H1 (cell line): Measurements from ENCODE around the gene QSER1. TPM values are rescaled to one million over a fixed set of nuclear protein-coding genes. Genes with fewer than 3 reads are reported as not detected.

Source experiments
- CTCF ChIA-PET: fragments of 300-600 bp; sonication (Branson Sonifier 250); formaldehyde crosslinking; loops from one replicate; lab custom pipeline; 2021; ENCODE audit not compliant: partially characterized antibody; lab: Charles Lee
- POLR2A ChIA-PET: fragments of 300-600 bp; sonication (Branson Sonifier 250); formaldehyde crosslinking; loops from one replicate; lab custom pipeline; 2021; ENCODE audit warnings: inconsistent platforms; ENCODE audit not compliant: partially characterized antibody; lab: Charles Lee
- DNase-seq, 2 experiments: peaks; one replicate each; pipeline versions ENCODE4 v3.0.0 to v3.0.0-alpha.2; 2010 to 2022; ENCODE audit warnings: low spot score in 2 of 2, low read depth in 1 of 2, mixed read lengths in 1 of 2
- FAIRE-seq: peaks from 2 replicates; lab custom pipeline; 2011; peaks lifted over from hg19 to GRCh38; lab: Jason Lieb, UNC
- H2AFZ ChIP-seq: 2 replicates; pipeline ENCODE4 v1.8.1; 2012; ENCODE audit warnings: low read length, inconsistent platforms
- H2AK5ac ChIP-seq: 2 replicates; pipeline ENCODE4 v1.6.1; 2013; ENCODE audit warnings: low read depth, low read length
- H2BK120ac ChIP-seq: replicated peaks from 2 replicates; pipeline ENCODE3; 2013; ENCODE audit warnings: low read depth, low read length, inconsistent platforms
- H2BK12ac ChIP-seq: 2 replicates; pipeline ENCODE4 v1.6.1; 2013; ENCODE audit warnings: low read depth, low read length
- H2BK15ac ChIP-seq: 2 replicates; pipeline ENCODE4 v1.6.1; 2013; ENCODE audit warnings: low read length
- H2BK20ac ChIP-seq: 2 replicates; pipeline ENCODE4 v1.6.1; 2013; ENCODE audit warnings: low read length
- H2BK5ac ChIP-seq: 2 replicates; pipeline ENCODE4 v1.6.1; 2013; ENCODE audit warnings: low read depth, low read length
- H3K14ac ChIP-seq: 2 replicates; pipeline ENCODE4 v1.6.1; 2013; ENCODE audit warnings: inconsistent platforms; ENCODE audit not compliant: insufficient read length
- H3K18ac ChIP-seq: 2 replicates; pipeline ENCODE4 v1.6.1; 2013; ENCODE audit warnings: low read length; ENCODE audit errors: extremely low read depth
- H3K23ac ChIP-seq: 2 replicates; pipeline ENCODE4 v1.6.1; 2013; ENCODE audit warnings: inconsistent platforms; ENCODE audit not compliant: insufficient read length
- H3K23me2 ChIP-seq: 2 replicates; pipeline ENCODE4 v1.6.1; 2013; ENCODE audit warnings: low read depth, low read length
- H3K27ac ChIP-seq: 2 replicates; pipeline ENCODE4 v1.6.1; 2011; ENCODE audit warnings: low read depth, low read length, inconsistent platforms
- H3K27me3 ChIP-seq, 4 experiments: replicated peaks in 1 of 4; 1 replicate in 1 of 4; 2 replicates in 3 of 4; pipeline versions ENCODE4 v1.6.1 to v1.8.1; 2011 to 2013; ENCODE audit warnings: low read length in 3 of 4, mild to moderate bottlenecking in 3 of 4, inconsistent platforms in 2 of 4, mixed read lengths in 2 of 4, moderate library complexity in 1 of 4; ENCODE audit not compliant: control insufficient read depth in 3 of 4, insufficient read depth in 3 of 4; ENCODE audit errors: extremely low read depth in 1 of 4
- H3K36me3 ChIP-seq, 4 experiments: 2 replicates each; pipeline versions ENCODE4 v1.6.1 to v1.8.1; 2011 to 2013; ENCODE audit warnings: mild to moderate bottlenecking in 4 of 4, low read length in 3 of 4, moderate library complexity in 2 of 4, control low read depth in 1 of 4, inconsistent platforms in 1 of 4; ENCODE audit not compliant: insufficient read depth in 4 of 4, control insufficient read depth in 2 of 4
- H3K4ac ChIP-seq: replicated peaks from 2 replicates; pipeline ENCODE3; 2013; ENCODE audit warnings: low read length, low read depth, mixed read lengths, inconsistent platforms; ENCODE audit not compliant: insufficient read length
- H3K4me1 ChIP-seq, 4 experiments: replicated peaks in 1 of 4; 1 replicate in 1 of 4; 2 replicates in 3 of 4; pipeline versions ENCODE4 v1.6.1 to v1.8.1; 2011 to 2013; ENCODE audit warnings: low read length in 3 of 4, inconsistent platforms in 2 of 4, mixed read lengths in 1 of 4; ENCODE audit not compliant: insufficient read depth in 4 of 4, control insufficient read depth in 3 of 4
- H3K4me2 ChIP-seq, 2 experiments: 2 replicates each; pipeline versions ENCODE4 v1.6.1 to v1.8.1; 2011 to 2013; ENCODE audit warnings: low read depth in 2 of 2, low read length in 2 of 2, control low read depth in 1 of 2, inconsistent platforms in 1 of 2, mild to moderate bottlenecking in 1 of 2; ENCODE audit not compliant: insufficient read depth in 1 of 2
- H3K4me3 ChIP-seq, 4 experiments: fragments of 200-600, 300-600 bp in 1 of 4; sonication (generic), shearing (Covaris generic), sonication (Bioruptor Twin) in 1 of 4; 2 replicates each; pipeline versions ENCODE4 v1.5.1 to v1.8.1; 2011 to 2016; ENCODE audit warnings: low read length in 4 of 4, low read depth in 3 of 4, control low read depth in 2 of 4, inconsistent platforms in 2 of 4, mild to moderate bottlenecking in 2 of 4, mixed read lengths in 1 of 4, moderate library complexity in 1 of 4; ENCODE audit not compliant: insufficient read depth in 2 of 4; ENCODE audit errors: extremely low read depth in 1 of 4
- H3K56ac ChIP-seq: replicated peaks from 2 replicates; pipeline ENCODE3; 2013; ENCODE audit warnings: low read depth, mild to moderate bottlenecking, mixed read lengths, low read length, inconsistent platforms; ENCODE audit not compliant: insufficient read length
- H3K79me1 ChIP-seq: 2 replicates; pipeline ENCODE4 v1.6.1; 2013; ENCODE audit warnings: low read depth, low read length, control low read depth
- H3K79me2 ChIP-seq, 2 experiments: 2 replicates each; pipeline versions ENCODE4 v1.6.1 to v1.8.1; 2012 to 2013; ENCODE audit warnings: low read length in 2 of 2, mild to moderate bottlenecking in 2 of 2, inconsistent platforms in 1 of 2; ENCODE audit not compliant: insufficient read depth in 2 of 2, control insufficient read depth in 1 of 2
- H3K9ac ChIP-seq, 4 experiments: replicated peaks in 1 of 4; 1 replicate in 1 of 4; 2 replicates in 3 of 4; pipeline versions ENCODE4 v1.6.1 to v1.8.1; 2011 to 2013; ENCODE audit warnings: low read depth in 3 of 4, low read length in 3 of 4, control low read depth in 2 of 4, mild to moderate bottlenecking in 2 of 4, moderate library complexity in 2 of 4, inconsistent platforms in 1 of 4; ENCODE audit errors: extremely low read depth in 1 of 4
- H3K9me3 ChIP-seq, 2 experiments: 2 replicates each; pipeline versions ENCODE4 v1.6.1 to v1.8.1; 2012 to 2013; ENCODE audit warnings: mild to moderate bottlenecking in 2 of 2, moderate library complexity in 2 of 2, control low read depth in 1 of 2, inconsistent platforms in 1 of 2, low read depth in 1 of 2, low read length in 1 of 2, mixed read lengths in 1 of 2; ENCODE audit not compliant: insufficient read depth in 2 of 2
- H4K20me1 ChIP-seq, 2 experiments: replicated peaks in 1 of 2; 2 replicates each; pipeline versions ENCODE3 to v1.8.1; 2011 to 2013; ENCODE audit warnings: inconsistent platforms in 2 of 2, low read length in 2 of 2, mild to moderate bottlenecking in 1 of 2; ENCODE audit not compliant: insufficient read depth in 2 of 2, control insufficient read depth in 1 of 2
- H4K5ac ChIP-seq: 2 replicates; pipeline ENCODE4 v1.6.1; 2013; ENCODE audit warnings: low read length, low read depth, mixed read lengths, inconsistent platforms; ENCODE audit not compliant: insufficient read length
- H4K8ac ChIP-seq: 2 replicates; pipeline ENCODE4 v1.8.0; 2013; ENCODE audit warnings: mild to moderate bottlenecking, moderate library complexity, low read length, inconsistent platforms; ENCODE audit not compliant: insufficient read depth; ENCODE audit errors: extremely low read depth
- H4K91ac ChIP-seq: replicated peaks from 2 replicates; pipeline ENCODE3; 2013; ENCODE audit warnings: low read length, mixed read lengths, inconsistent platforms; ENCODE audit not compliant: insufficient read length
- ASH2L ChIP-seq: fragments of 200-600, 300-600 bp; sonication (generic); IDR thresholded peaks from one replicate; pipeline ENCODE4 v1.7.1; 2017; ENCODE audit warnings: low read length
- ATF2 ChIP-seq: IDR thresholded peaks from 2 replicates; pipeline ENCODE4 v1.6.1; 2012; ENCODE audit warnings: low read length, inconsistent platforms
- CBX8 ChIP-seq: fragments of 300-800, 300-1000 bp; sonication (generic); IDR thresholded peaks from 2 replicates; pipeline ENCODE4 v1.7.1; 2016; ENCODE audit warnings: low read depth, low read length, borderline replicate concordance
- CTBP2 ChIP-seq: IDR thresholded peaks from 2 replicates; pipeline ENCODE4 v1.7.0; 2011; ENCODE audit warnings: borderline replicate concordance, mild to moderate bottlenecking, moderate library complexity, mixed read lengths, low read length; ENCODE audit not compliant: insufficient read depth, insufficient read length
- CTCF ChIP-seq, 3 experiments: IDR thresholded peaks; 1 replicate in 2 of 3; 2 replicates in 1 of 3; pipeline versions ENCODE4 v1.5.1 to v1.6.1; 2011; ENCODE audit warnings: low read length in 3 of 3, mild to moderate bottlenecking in 3 of 3, inconsistent platforms in 2 of 3, low read depth in 1 of 3, moderate library complexity in 1 of 3; ENCODE audit not compliant: insufficient read depth in 1 of 3; ENCODE audit errors: control extremely low read depth in 1 of 3
- RAD21 ChIP-seq, 2 experiments: IDR thresholded peaks in 1 of 2; conservative IDR thresholded peaks in 1 of 2; 2 replicates each; pipeline ENCODE4 v1.6.1; 2011; ENCODE audit warnings: low read depth in 2 of 2, low read length in 2 of 2, improper control_type of control experiment in 1 of 2, inconsistent platforms in 1 of 2, mild to moderate bottlenecking in 1 of 2, moderate library complexity in 1 of 2
- SIN3A ChIP-seq, 2 experiments: IDR thresholded peaks in 1 of 2; conservative IDR thresholded peaks in 1 of 2; 2 replicates each; pipeline ENCODE4 v1.6.1; 2011 to 2012; ENCODE audit warnings: low read length in 2 of 2, improper control_type of control experiment in 1 of 2, low read depth in 1 of 2, mild to moderate bottlenecking in 1 of 2
- SP4 ChIP-seq: IDR thresholded peaks from 2 replicates; pipeline ENCODE4 v1.6.1; 2012; ENCODE audit warnings: low read length, inconsistent platforms
- SRF ChIP-seq: IDR thresholded peaks from 2 replicates; pipeline ENCODE4 v1.6.1; 2011; ENCODE audit warnings: mild to moderate bottlenecking, low read depth, low read length, moderate library complexity
- TAF1 ChIP-seq: IDR thresholded peaks from 2 replicates; pipeline ENCODE4 v1.6.1; 2011; ENCODE audit warnings: mild to moderate bottlenecking, low read depth, low read length
- polyA plus RNA-seq, 7 experiments: library from polyadenylated mRNA; depleted of rRNA in 3 of 7; stranded (reverse) in 5 of 7; unstranded in 2 of 7; fragments of >200 nt in 5 of 7; fragments of 200-250 nt in 2 of 7; gene quantifications; 1 replicate in 5 of 7; 2 replicates in 1 of 7; 4 replicates in 1 of 7; pipeline versions ENCODE4 v1.2.1 to v1.2.3, GENCODE V29; 2011 to 2013; ENCODE audit warnings: missing spikeins in 2 of 7, mixed read lengths in 2 of 7
- total RNA-seq: library from RNA; stranded (reverse); fragmentation: NEBNext Ultra II Directional; extraction: Animal tissue kit (Norgen Biotek cat#: 25700); gene quantifications from 2 replicates; pipeline ENCODE4 v1.2.1, GENCODE V29; 2021

QSER1 gene
- total and polyA plus RNA-seq, 2 of the 8 experiments (the other 6 are each of a cell fraction or from before 2014, with no cell fraction given), result 29.3 to 117 TPM

GRCh38 chr11:33006010-33006409, 113.4 kb downstream of the QSER1 start:
- Histone ChIP-seq H4K8ac (no peak overlapping the region), H3K23me2 (no peaks in the 10 kb centered on the region; the same call in 1 of the 2 replicates), H4K20me1 (no peaks in the 10 kb centered on the region), H3K79me2 (no peaks in the 10 kb centered on the region), H3K27me3 (no peaks in the 10 kb centered on the region), H2BK20ac (no peak overlapping the region), H3K14ac (no peak overlapping the region), H2AK5ac (no peak overlapping the region), H4K91ac (no peak overlapping the region), H3K56ac (no peak overlapping the region), H2BK5ac (no peak overlapping the region), H3K23ac (no peak overlapping the region), H3K9ac (no peak overlapping the region), H3K4ac (no peak overlapping the region), H3K18ac (no peak overlapping the region), H2AFZ (no peak overlapping the region), H3K79me1 (no peaks in the 10 kb centered on the region), H2BK15ac (no peak overlapping the region), H3K9me3 (no peaks in the 10 kb centered on the region), H4K5ac (no peak overlapping the region), H3K4me1 (no peaks in the 10 kb centered on the region; a peak in 1 of 7 replicates), H3K4me3 (no peak overlapping the region), H3K27ac (no peak overlapping the region), H2BK120ac (no peak overlapping the region), H2BK12ac (no peak overlapping the region), H3K36me3 (no peaks in the 10 kb centered on the region), H3K4me2 (no peak overlapping the region)
- ChIA-PET CTCF (interaction anchor here (1.2 kb wide), 1 partner anchor 22 kb away, joined by 3 read pairs; no protein-coding TSS in a partner anchor), POLR2A (no interaction called here)
- no peak for FAIRE-seq
- no peak for DNase-seq
- TF ChIP-seq SRF (no peak), SP4 (no peak), CBX8 (no peak), RAD21 (IDR thresholded peaks at IDR 0.05 in 1 of 2, conservative IDR thresholded peaks at IDR 0.05 in 1 of 2; ENCODE audit: low read depth in 2 of 2, low read length in 2 of 2) (no peak), TAF1 (no peak), ASH2L (no peak), SIN3A (conservative IDR thresholded peaks at IDR 0.05 in 1 of 2, IDR thresholded peaks at IDR 0.05 in 1 of 2; ENCODE audit: low read depth in 1 of 2, low read length in 2 of 2) (no peak), ATF2 (no peak), CTCF (IDR thresholded peaks at IDR 0.05; ENCODE audit: control extremely low read depth in 1 of 3, insufficient read depth in 1 of 3, low read depth in 1 of 3, low read length in 3 of 3) (no peak), CTBP2 (no peak)
